Fibroblast of villous mesenchyme (primary cell): ENCODE data around the gene LENEP. TPM values are rescaled to one million over a fixed set of nuclear protein-coding genes. Genes with fewer than 3 reads are reported as not detected.

Experiments
- DNase-seq: peaks from one replicate; pipeline ENCODE4 v3.0.0-alpha.2; 2010; ENCODE audit warnings: low read depth
- H3K4me3 ChIP-seq: 2 replicates; pipeline ENCODE4 v1.5.1; 2011; ENCODE audit warnings: low read depth, mild to moderate bottlenecking, low read length
- CTCF ChIP-seq: IDR thresholded peaks from 2 replicates; pipeline ENCODE4 v1.5.1; 2012; ENCODE audit warnings: low read depth, mild to moderate bottlenecking, low read length; ENCODE audit not compliant: insufficient read depth
- total RNA-seq: library from RNA; depleted of rRNA; stranded (reverse); fragments of >200 nt; gene quantifications from 2 replicates; pipeline ENCODE4 v1.2.3, GENCODE V29; 2012

Gene LENEP
- total RNA-seq, 1 donor, result 0.43 TPM

GRCh38 chr1:155037851-155038441 lies 44.6 kb downstream of the LENEP start:
- no peak overlapping the region for H3K4me3 ChIP-seq
- DNase-seq, result no peak
- TF ChIP-seq CTCF, result no peak

- DNase-seq, result peak; percentile 61
- TF ChIP-seq CTCF, result no peak
- no peak overlapping the region for H3K4me3 ChIP-seq
Measured at GRCh38 chr1:155038602-155039307, 45.4 kb downstream of the LENEP start.

- no peak overlapping the region for H3K4me3 ChIP-seq
- no peak for TF ChIP-seq CTCF
- DNase-seq, result no peak
Measured at GRCh38 chr1:155039308-155039669, 45.9 kb downstream of the LENEP start.

GRCh38 chr1:155040358-155041093 lies 47.1 kb downstream of the LENEP start:
- no peak for DNase-seq
- H3K4me3 ChIP-seq, result no peak overlapping the region
- no peak for TF ChIP-seq CTCF

GRCh38 chr1:155042789-155043188 lies 49.4 kb downstream of the LENEP start:
- no peak for DNase-seq
- no peak overlapping the region for H3K4me3 ChIP-seq
- no peak for TF ChIP-seq CTCF

- no peak for DNase-seq
- no peak overlapping the region for H3K4me3 ChIP-seq
- TF ChIP-seq CTCF, result no peak
Measured at GRCh38 chr1:155043301-155043702, 49.9 kb downstream of the LENEP start.
